Testis (tissue), 3 donors: ENCODE measurements around the gene PRKCA. TPM values are rescaled to one million over a fixed set of nuclear protein-coding genes. Genes with fewer than 3 reads are reported as not detected.

Source experiments
- DNase-seq: peaks from one replicate; pipeline ENCODE4 v3.0.0-alpha.2; 2019
- H3K27ac ChIP-seq, 2 donors: fragments of 200-600 bp; sonication (generic); one replicate each; pipeline ENCODE4 v1.5.1; 2019
- H3K27me3 ChIP-seq: fragments of 200-600 bp; sonication (generic); one replicate; pipeline ENCODE4 v1.5.1; 2019
- H3K36me3 ChIP-seq: fragments of 200-600 bp; sonication (generic); one replicate; pipeline ENCODE4 v1.5.1; 2017; ENCODE audit warnings: low read depth; ENCODE audit errors: missing control alignments
- H3K4me1 ChIP-seq: fragments of 200-600 bp; sonication (generic); one replicate; pipeline ENCODE4 v1.5.1; 2019
- H3K4me3 ChIP-seq, 2 donors: fragments of 200-600 bp; sonication (generic); one replicate each; pipeline ENCODE4 v1.5.1; 2017 to 2019
- H3K9me3 ChIP-seq: fragments of 200-600 bp; sonication (generic); one replicate; pipeline ENCODE4 v1.5.1; 2017
- POLR2A ChIP-seq: fragments of 450-650 bp; IDR thresholded peaks from one replicate; pipeline ENCODE4 v1.6.1; 2017; ENCODE audit warnings: antibody characterized with exemption, mild to moderate bottlenecking, moderate library complexity
- WGBS, 2 donors: methylation state at CpG; one replicate each; pipeline ENCODE4 v1.1.5; 2018; 5-methylcytosine and 5-hydroxymethylcytosine counted together
- intact Hi-C: fragments of 100-400 bp; cut with DNase I; formaldehyde crosslinking; loops from one replicate; pipeline ENCODE4 v1.15.1; 2023; ENCODE audit warnings: low total_unique reads
- polyA plus RNA-seq: library from polyadenylated mRNA; stranded (reverse); fragments of 350-450 nt; fragmentation: Illumina TruSeq; extraction: RNeasy Lipid Tissue Mini Kit (QIAGEN cat#74804); gene quantifications from one replicate; pipeline ENCODE4 v1.2.3, GENCODE V29; 2014; ENCODE audit warnings: low read depth, low replicate concordance; ENCODE audit not compliant: insufficient read depth
- total RNA-seq, 2 donors: library from RNA; depleted of rRNA; stranded (reverse); fragments of >200 nt; gene quantifications; one replicate each; pipeline ENCODE4 v1.2.3, GENCODE V29; 2016
- TF ChIP-seq, protein P1 (sequence below), 3 experiments: fragments of 450-650 bp in 2 of 3; fragments of 200-600 bp in 1 of 3; sonication (generic) in 1 of 3; IDR thresholded peaks; one replicate each; pipeline ENCODE4 v1.5.1; 2016 to 2019; ENCODE audit warnings: antibody characterized with exemption in 3 of 3, mild to moderate bottlenecking in 2 of 3, moderate library complexity in 1 of 3

Gene PRKCA
- total and polyA plus RNA-seq, 3 donors from 2014 or later: 6.8 to 22.9 (median 15.4) TPM

DNA sequence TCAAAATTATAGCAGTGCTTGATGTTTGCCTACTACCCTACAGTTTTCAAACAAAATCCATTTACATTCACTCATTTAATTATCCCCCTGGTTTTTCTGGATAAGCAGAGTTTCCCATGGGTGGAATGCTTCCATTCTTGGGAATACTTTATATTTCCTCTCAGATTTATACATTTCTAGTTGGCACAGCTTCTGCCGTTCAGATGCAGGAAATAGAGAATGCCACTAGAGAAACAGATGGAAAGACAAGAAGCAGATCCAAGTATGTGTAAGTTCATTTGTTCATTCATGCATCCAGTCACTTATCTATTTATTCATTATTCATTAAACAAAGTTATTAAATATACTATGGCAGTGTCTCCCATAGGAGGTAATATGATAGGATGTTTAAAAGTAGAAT, 467.5 kb downstream of the PRKCA start:
- Histone ChIP-seq H3K27me3 (no peaks in the 10 kb centered on the region), H3K9me3 (no peaks in the 10 kb centered on the region), H3K4me3 (no peak overlapping the region), H3K36me3 (no peaks in the 10 kb centered on the region), H3K4me1 (no peaks in the 10 kb centered on the region), H3K27ac (no peak overlapping the region)
- no peak for DNase-seq
- WGBS, 2 donors: 78 to 90% methylated on average over 1 of the region's 1 CpG
- intact Hi-C loops: no loop called here
- TF ChIP-seq, protein P1, sequence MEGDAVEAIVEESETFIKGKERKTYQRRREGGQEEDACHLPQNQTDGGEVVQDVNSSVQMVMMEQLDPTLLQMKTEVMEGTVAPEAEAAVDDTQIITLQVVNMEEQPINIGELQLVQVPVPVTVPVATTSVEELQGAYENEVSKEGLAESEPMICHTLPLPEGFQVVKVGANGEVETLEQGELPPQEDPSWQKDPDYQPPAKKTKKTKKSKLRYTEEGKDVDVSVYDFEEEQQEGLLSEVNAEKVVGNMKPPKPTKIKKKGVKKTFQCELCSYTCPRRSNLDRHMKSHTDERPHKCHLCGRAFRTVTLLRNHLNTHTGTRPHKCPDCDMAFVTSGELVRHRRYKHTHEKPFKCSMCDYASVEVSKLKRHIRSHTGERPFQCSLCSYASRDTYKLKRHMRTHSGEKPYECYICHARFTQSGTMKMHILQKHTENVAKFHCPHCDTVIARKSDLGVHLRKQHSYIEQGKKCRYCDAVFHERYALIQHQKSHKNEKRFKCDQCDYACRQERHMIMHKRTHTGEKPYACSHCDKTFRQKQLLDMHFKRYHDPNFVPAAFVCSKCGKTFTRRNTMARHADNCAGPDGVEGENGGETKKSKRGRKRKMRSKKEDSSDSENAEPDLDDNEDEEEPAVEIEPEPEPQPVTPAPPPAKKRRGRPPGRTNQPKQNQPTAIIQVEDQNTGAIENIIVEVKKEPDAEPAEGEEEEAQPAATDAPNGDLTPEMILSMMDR (IDR thresholded peaks at IDR 0.05): no peak
- no peak for TF ChIP-seq POLR2A

DNA sequence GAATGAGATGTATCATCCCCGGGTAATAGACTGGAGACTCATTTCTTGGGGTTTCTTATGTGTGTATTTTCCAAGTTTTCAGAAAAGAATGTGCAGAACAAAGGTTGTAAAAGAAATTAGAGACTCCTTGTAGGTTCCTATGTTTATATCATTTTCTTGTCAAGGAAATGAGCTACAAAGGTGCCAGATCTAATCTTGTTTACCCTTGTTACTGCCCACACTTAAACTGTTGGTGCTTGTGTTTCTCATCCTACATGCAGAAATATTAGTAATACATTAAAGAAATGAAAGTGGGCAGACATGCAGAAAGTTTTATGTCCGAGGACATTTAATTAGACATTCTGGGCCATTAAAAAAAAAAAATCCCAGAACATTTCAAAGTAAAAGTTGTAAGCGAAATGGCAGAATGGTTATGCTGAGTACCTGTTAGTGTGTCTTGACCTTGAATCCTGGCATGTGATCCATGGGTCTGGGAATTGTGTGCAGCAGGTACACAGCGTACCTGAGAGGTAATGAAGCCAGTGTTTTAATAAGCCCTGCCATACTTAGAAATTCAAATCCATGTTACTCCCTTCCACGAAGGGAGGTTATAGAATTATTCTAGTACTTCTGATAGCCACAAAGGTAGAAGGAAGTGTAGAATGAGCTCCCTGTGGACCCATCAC, 469.9 kb downstream of the PRKCA start:
- TF ChIP-seq, protein P1 (IDR thresholded peaks at IDR 0.05): no peak
- no peak for TF ChIP-seq POLR2A
- H3K9me3 ChIP-seq: no peaks in the 10 kb centered on the region
- no peaks in the 10 kb centered on the region for H3K4me1 ChIP-seq
- H3K4me3 ChIP-seq: no peak overlapping the region
- WGBS, 2 donors: 76 to 82% methylated on average over 5 of the region's 5 CpGs
- no peaks in the 10 kb centered on the region for H3K27me3 ChIP-seq
- no peak for DNase-seq
- intact Hi-C loops: no loop called here
- H3K36me3 ChIP-seq: no peaks in the 10 kb centered on the region
- H3K27ac ChIP-seq: no peak overlapping the region

GRCh38 chr17:66775271-66775670, 472.9 kb downstream of the PRKCA start:
- no peak overlapping the region for H3K4me3 ChIP-seq
- intact Hi-C loops: no loop called here
- no peak for DNase-seq
- H3K27ac ChIP-seq: no peak overlapping the region
- H3K36me3 ChIP-seq: no peaks in the 10 kb centered on the region
- TF ChIP-seq, protein P1 (IDR thresholded peaks at IDR 0.05): no peak
- no peak for TF ChIP-seq POLR2A
- WGBS, 2 donors: 89 to 92% methylated on average over 5 to 6 of the region's 6 CpGs
- no peaks in the 10 kb centered on the region for H3K27me3 ChIP-seq
- H3K4me1 ChIP-seq: no peaks in the 10 kb centered on the region
- H3K9me3 ChIP-seq: no peaks in the 10 kb centered on the region

DNA sequence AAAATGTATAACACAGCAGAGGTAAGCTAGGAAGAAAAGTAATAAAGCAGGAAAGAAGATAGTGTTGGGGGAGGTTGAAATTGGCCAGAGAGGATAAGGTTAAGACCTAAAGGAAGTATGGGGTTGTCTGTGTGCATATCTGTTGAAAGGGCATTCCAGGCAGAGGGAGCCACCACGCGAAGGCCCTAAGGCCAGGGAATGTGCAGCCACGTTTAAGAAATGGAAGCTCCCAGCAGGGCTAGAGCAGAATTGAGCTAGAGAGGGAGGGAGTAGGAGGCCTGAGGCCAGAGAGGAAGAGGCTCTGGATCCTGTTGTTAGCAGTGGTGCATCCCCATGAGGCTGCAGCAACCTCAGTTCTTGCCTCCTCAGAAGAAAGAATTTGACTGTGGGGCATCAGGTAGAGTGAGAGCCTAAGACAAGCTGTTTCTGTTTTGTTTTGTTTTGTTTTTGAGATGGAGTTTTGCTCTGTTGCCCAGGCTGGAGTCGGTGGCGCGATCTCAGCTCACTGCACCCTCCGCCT, 473.5 kb downstream of the PRKCA start:
- Histone ChIP-seq H3K27me3 (no peaks in the 10 kb centered on the region), H3K27ac (no peak overlapping the region), H3K4me3 (no peak overlapping the region), H3K4me1 (no peaks in the 10 kb centered on the region), H3K36me3 (no peaks in the 10 kb centered on the region), H3K9me3 (no peaks in the 10 kb centered on the region)
- intact Hi-C loops: no loop called here
- 73 to 86% methylated on average over 7 of the region's 7 CpGs for WGBS, 2 donors
- TF ChIP-seq, protein P1 (IDR thresholded peaks at IDR 0.05): no peak
- TF ChIP-seq POLR2A: no peak
- no peak for DNase-seq
